Mucosa of rectum (tissue), 2 donors: ENCODE measurements around the gene TNFRSF1B.

ENCODE experiments used
- H3K27ac ChIP-seq, 2 donors: one replicate each; pipeline ENCODE4 v1.7.0; 2013; ENCODE audit warnings: inconsistent platforms in 2 of 2, low read depth in 2 of 2, low read length in 2 of 2
- H3K27me3 ChIP-seq, 2 donors: one replicate each; pipeline ENCODE4 v1.7.0; 2013; ENCODE audit warnings: low read length in 2 of 2; ENCODE audit not compliant: control insufficient read depth in 2 of 2, insufficient read depth in 2 of 2
- H3K36me3 ChIP-seq, 2 donors: one replicate each; pipeline ENCODE4 v1.7.0; 2013; ENCODE audit warnings: low read length in 2 of 2; ENCODE audit not compliant: control insufficient read depth in 2 of 2, insufficient read depth in 2 of 2
- H3K4me1 ChIP-seq, 2 donors: one replicate each; pipeline ENCODE4 v1.7.0; 2013; ENCODE audit warnings: low read length in 2 of 2, mild to moderate bottlenecking in 1 of 2; ENCODE audit not compliant: control insufficient read depth in 2 of 2, insufficient read depth in 2 of 2
- H3K4me3 ChIP-seq, 2 donors: one replicate each; pipeline ENCODE4 v1.7.0; 2013; ENCODE audit warnings: low read length in 2 of 2
- H3K9ac ChIP-seq, 2 donors: one replicate each; pipeline ENCODE4 v1.7.0; 2013; ENCODE audit warnings: low read length in 2 of 2, low read depth in 1 of 2, mild to moderate bottlenecking in 1 of 2
- H3K9me3 ChIP-seq, 2 donors: one replicate each; pipeline ENCODE4 v1.7.0; 2013; ENCODE audit warnings: low read length in 2 of 2; ENCODE audit not compliant: control insufficient read depth in 2 of 2
- donor health status: healthy.
- donor health status: Normal muscosa, but diverticular disease.

Gene TNFRSF1B

DNA sequence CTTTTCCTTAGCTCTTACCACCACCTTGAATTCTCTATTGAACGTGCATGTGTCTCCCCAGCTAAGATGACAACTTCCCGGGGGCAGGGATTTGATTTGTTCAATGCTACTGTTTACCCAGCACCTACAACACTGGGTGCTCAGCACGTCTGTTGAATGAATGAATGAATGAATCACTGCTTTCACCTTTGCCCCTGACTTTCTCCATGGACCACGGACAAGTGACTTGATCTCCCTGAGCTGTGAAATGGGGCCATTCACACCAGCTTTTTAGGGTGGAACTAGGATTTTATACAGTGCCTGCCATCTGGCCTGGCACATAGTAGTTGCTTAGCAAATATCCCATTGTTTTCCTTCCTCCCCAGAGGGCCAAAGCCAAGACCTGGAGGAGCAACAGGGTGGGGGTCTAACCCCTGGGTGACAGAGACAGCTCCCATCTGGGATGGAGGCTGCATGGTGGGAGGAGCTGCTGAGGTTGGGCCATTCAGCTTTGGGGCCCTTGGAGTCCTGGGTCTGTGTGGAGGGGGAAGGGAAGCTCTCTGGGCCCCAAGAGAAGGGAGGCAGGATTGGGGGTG lies 15.7 kb downstream of the TNFRSF1B start:
- Histone ChIP-seq H3K27me3 (no peaks in the 10 kb centered on the region), H3K9me3 (no peaks in the 10 kb centered on the region), H3K27ac (peak overlapping the region; percentile 5 to 44), H3K4me3 (no peak overlapping the region), H3K9ac (no peak overlapping the region), H3K4me1 (peaks cover 25 to 30% of the 10 kb centered on the region in 2 donors), H3K36me3 (no peaks in the 10 kb centered on the region)

DNA sequence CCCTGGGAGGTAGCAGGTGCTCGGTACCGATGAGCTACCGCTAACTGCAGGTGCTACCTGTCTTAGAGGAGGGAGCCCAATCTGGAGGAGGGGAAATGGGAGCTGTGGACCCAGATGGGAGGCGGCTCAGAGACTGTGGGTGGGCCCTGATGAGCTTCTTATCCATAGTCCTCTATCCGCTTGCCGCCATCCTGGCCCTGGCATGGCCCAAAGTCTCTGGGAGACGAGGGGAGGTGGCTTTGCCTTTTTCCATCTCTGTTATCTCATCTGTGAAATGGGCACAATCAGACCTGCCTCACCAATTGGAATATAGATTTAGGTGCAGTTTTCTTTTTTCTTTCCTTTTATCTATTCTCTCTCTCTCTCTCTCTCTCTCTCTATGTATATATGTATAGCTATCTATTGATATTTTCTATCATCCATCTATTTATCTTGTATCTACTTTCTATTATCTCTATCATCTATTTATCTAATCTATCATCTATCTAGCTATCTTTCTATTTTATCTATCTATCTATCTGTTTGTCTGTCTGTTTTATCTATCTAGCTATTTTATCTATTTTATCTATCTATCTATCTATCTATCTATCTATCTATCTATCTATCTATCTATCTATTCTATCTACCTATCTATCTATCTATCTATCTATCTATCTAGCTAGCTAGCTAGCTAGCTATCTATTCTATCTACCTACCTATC lies 16.5 kb downstream of the TNFRSF1B start:
- H3K9ac ChIP-seq = no peak overlapping the region
- no peaks in the 10 kb centered on the region for H3K9me3 ChIP-seq
- no peaks in the 10 kb centered on the region for H3K27me3 ChIP-seq
- H3K27ac ChIP-seq = peak overlapping the region; percentile 76 to 81
- H3K4me1 ChIP-seq = peaks cover 20 to 28% of the 10 kb centered on the region in 2 donors
- no peak overlapping the region for H3K4me3 ChIP-seq
- no peaks in the 10 kb centered on the region for H3K36me3 ChIP-seq

DNA sequence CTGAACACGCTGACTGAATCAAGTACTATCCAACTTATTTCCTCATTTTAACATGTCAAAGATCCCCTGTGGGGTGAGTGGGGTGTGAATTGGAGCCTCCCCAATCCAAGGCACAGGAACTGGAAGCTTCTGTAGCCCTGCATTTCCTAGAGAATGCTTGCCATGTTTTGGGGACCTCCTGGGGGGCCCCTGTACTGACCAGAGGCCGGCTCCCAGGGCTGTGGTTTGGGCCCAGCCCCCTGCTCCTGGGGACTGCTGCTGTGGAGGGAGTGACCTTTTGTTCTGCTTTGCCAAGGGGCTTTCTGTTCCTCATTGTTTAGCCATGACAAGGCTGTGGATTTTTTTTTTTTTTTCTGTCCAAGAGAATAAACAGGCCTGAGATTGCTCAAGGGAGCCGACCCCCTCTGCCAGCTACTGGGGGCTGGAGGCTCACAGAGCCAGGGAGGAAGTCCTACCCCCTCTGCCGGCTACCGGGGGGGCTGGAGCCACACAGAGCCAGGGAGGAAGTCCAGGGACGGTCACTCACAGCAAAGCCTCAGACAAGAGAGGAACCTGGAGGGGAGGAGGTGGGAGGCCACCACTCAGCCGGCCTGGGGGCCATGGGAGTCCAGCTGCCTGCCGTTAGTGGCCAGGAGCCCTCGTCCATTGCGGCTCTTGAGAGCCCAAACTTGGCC lies 17.4 kb downstream of the TNFRSF1B start:
- Histone ChIP-seq H3K9me3 (no peaks in the 10 kb centered on the region), H3K9ac (peak overlapping the region; percentile 24 to 38), H3K27me3 (no peaks in the 10 kb centered on the region), H3K4me3 (peak overlapping the region in 1 of 2 donors; percentile 31), H3K4me1 (peaks cover 14 to 23% of the 10 kb centered on the region in 2 donors), H3K36me3 (peaks cover 0 to 2% of the 10 kb centered on the region in 2 donors), H3K27ac (peak overlapping the region; percentile 76 to 81)

DNA sequence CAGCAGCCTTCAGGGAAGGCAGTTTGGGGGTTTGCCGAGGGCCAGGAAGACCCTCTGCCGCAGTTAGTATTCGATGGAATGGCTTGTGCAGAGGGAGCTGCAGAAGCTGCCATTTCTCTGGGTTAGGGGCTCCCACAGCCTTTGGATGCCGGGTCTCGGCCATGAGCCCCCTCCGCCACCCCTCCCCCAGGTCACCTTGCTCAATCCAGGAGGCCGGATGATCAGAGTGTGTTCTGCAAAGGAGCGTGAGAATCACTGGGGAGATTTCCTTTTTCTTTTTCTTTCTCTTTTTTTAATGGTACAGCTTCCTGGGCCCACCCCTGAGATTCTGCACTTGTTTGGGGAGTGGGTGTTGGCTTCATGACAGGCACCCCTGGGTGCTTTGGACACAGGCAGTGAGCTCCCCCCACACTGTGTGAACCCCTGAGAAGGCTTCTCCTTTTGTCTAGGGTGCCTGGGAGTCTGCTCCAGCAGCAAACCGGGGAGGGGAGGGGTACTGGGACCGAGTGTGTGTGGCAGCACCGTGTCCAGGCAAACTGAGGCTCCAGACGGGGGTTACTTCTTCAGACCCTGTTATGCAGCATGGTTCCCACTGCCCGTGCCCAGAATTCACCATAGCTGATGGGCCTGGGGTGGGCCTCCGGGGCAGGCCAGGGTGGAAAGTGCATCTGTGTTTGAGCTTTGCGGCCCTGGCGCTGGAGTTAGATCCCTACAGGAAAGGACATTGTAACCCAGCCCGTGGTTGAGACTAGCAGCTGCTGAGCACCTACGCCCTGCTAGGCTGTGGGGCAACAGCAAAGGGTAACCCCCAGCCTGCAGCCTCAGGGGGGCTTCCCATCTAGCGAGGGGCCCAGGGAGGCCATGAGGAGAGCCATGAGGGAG lies 18.5 kb downstream of the TNFRSF1B start:
- no peaks in the 10 kb centered on the region for H3K9me3 ChIP-seq
- peaks cover 14 to 21% of the 10 kb centered on the region in 2 donors for H3K4me1 ChIP-seq
- no peak overlapping the region for H3K4me3 ChIP-seq
- H3K27ac ChIP-seq = peak overlapping the region; percentile 76 to 81
- peak overlapping the region in 1 of 2 donors; percentile 38 for H3K9ac ChIP-seq
- H3K36me3 ChIP-seq = peaks cover 0 to 4% of the 10 kb centered on the region in 2 donors
- H3K27me3 ChIP-seq = no peaks in the 10 kb centered on the region

DNA sequence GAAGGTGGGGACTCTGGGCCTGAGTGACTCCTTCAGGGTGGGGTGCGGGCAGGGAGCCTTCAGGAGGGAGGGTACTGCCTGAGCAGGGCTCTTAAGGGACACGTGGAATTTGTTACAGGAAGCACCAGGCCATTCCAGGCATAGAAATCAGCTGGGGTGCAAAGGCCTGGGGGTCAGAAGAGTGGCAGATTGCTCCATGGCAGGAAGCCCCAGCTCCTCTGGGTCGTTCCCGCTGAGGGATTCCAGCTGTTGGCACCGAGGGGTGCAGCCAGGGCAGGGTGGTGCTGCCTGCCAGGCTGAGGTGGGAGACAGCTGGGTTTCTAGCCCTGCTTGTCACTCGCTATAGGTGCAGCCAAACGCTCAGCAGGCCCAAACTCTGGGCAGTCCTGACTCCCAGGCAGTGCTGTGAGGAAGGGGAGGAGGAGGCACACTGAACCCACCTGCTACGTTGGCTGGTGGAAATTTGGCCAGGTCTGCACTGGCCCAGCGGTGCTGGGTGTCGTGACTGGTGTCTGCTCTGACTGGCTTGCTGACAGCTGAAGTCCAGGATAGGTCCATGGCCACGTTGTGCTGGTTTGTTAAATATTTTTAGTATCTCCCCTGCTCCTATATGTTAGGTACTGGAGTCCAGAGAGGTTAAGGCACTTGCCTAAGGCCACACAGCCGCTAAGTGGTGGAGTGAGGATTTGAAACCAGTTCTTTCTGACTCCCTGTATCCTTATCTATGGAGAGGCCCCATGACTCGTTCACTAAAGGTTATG lies 19.3 kb downstream of the TNFRSF1B start:
- no peaks in the 10 kb centered on the region for H3K9me3 ChIP-seq
- peaks cover 14 to 21% of the 10 kb centered on the region in 2 donors for H3K4me1 ChIP-seq
- H3K27me3 ChIP-seq = no peaks in the 10 kb centered on the region
- H3K4me3 ChIP-seq = no peak overlapping the region
- H3K36me3 ChIP-seq = peaks cover 0 to 8% of the 10 kb centered on the region in 2 donors
- peak overlapping the region; percentile 6 to 81 for H3K27ac ChIP-seq
- H3K9ac ChIP-seq = no peak overlapping the region

DNA sequence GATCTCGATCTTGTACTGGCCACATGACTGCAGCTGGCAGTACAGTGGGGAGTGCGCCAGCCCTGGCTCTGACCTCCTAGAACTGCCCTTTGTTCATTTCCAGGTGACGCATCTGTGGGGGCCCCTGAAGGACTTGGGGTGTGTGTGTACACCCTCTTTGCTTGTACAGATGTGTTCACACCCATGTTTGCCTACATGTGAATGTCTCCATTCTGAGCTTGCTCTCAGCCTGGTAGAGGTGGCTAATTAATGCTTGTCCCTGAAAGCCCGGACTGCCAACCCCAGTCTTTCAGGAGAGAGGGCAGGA lies 19.8 kb downstream of the TNFRSF1B start:
- peaks cover 14 to 21% of the 10 kb centered on the region in 2 donors for H3K4me1 ChIP-seq

DNA sequence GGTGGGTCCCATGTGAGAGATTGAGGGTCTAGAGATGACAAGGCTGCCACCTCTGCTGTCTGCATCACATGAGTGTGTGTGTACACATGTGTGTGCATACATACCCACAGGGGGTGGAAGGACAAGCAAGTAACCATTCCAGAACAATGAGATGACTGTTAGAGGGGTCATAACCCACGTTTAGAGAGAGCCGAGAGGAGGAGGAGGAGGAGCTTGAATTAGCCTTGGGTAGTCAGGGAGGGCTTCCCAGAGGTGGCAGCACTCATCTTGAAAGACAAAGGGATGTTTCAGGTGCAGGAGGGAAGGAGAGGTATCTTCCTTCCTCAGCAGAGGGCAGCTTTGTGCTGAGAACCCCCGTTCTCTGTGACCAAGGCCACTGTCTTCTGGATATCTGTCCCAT lies 21.3 kb downstream of the TNFRSF1B start:
- Histone ChIP-seq H3K27me3 (no peaks in the 10 kb centered on the region), H3K4me3 (no peak overlapping the region), H3K36me3 (peaks cover 3 to 14% of the 10 kb centered on the region in 2 donors), H3K27ac (no peak overlapping the region), H3K9me3 (no peaks in the 10 kb centered on the region), H3K9ac (no peak overlapping the region), H3K4me1 (peaks cover 14 to 21% of the 10 kb centered on the region in 2 donors)

More for the DNA sequence above, 19.8 kb downstream of the TNFRSF1B start:
- H3K27me3 ChIP-seq = no peaks in the 10 kb centered on the region
- H3K4me3 ChIP-seq = no peak overlapping the region
- H3K9ac ChIP-seq = no peak overlapping the region
- no peaks in the 10 kb centered on the region for H3K9me3 ChIP-seq
- H3K27ac ChIP-seq = no peak overlapping the region
- H3K36me3 ChIP-seq = peaks cover 0 to 8% of the 10 kb centered on the region in 2 donors

DNA sequence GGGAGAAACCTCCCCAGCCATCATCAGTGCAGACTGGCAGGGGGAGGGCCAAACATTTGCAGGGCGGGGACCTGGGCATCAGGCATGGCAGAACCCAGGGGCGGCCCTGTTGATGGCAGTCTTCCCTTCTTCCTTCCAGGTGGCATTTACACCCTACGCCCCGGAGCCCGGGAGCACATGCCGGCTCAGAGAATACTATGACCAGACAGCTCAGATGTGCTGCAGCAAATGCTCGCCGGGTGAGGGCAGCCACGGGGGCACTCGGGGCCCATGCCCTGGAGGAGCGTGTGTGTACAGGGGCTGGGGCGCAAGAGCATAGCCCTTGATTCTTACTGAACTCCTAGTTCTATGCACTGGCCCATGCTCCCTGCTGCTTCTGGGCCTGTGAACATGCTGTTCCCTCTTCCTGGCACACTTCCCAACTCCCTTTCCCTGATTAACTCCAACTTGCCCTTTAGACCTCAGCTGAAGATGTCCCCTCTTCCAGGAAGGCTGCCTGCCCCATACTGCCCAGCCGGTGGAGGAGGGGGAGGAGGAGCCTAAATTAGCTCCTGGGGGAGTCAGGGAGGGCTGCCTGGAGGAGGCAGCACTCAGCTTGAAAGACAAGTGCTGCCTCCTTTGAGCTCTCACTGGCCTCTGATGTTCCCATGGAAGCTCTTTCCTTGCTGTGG lies 22.0 kb downstream of the TNFRSF1B start:
- Histone ChIP-seq H3K9ac (no peak overlapping the region), H3K36me3 (peaks cover 3 to 14% of the 10 kb centered on the region in 2 donors), H3K27me3 (no peaks in the 10 kb centered on the region), H3K4me3 (no peak overlapping the region), H3K4me1 (peaks cover 14 to 21% of the 10 kb centered on the region in 2 donors), H3K27ac (no peak overlapping the region), H3K9me3 (no peaks in the 10 kb centered on the region)

DNA sequence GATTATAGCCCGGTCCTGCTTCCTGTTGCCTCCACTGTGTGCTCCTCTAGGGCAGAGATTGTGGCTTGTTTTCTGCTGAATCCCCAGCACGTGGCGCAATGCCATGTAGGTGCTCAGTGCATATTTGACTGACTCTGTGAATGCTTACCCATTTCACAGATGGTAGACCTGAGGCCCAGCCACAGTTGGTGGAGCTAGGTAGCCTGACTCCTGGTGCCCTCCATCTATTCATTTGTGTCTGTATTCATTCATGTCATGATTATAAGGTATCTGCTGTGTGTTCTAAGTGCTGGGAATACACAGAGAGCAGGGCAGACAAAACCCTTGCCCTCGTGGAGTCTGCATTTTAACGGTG lies 22.5 kb downstream of the TNFRSF1B start:
- Histone ChIP-seq H3K27me3 (no peaks in the 10 kb centered on the region), H3K4me3 (no peak overlapping the region), H3K9me3 (no peaks in the 10 kb centered on the region), H3K9ac (no peak overlapping the region), H3K27ac (no peak overlapping the region), H3K36me3 (peaks cover 3 to 18% of the 10 kb centered on the region in 2 donors), H3K4me1 (peaks cover 14 to 18% of the 10 kb centered on the region in 2 donors)
